Fibroblast of skin of right biceps (primary cell): Measurements from ENCODE around the gene PACS2.

Source experiments
- DNase-seq: peaks from one replicate; pipeline ENCODE4 v3.0.0-alpha.2; 2013

The PACS2 gene

DNA sequence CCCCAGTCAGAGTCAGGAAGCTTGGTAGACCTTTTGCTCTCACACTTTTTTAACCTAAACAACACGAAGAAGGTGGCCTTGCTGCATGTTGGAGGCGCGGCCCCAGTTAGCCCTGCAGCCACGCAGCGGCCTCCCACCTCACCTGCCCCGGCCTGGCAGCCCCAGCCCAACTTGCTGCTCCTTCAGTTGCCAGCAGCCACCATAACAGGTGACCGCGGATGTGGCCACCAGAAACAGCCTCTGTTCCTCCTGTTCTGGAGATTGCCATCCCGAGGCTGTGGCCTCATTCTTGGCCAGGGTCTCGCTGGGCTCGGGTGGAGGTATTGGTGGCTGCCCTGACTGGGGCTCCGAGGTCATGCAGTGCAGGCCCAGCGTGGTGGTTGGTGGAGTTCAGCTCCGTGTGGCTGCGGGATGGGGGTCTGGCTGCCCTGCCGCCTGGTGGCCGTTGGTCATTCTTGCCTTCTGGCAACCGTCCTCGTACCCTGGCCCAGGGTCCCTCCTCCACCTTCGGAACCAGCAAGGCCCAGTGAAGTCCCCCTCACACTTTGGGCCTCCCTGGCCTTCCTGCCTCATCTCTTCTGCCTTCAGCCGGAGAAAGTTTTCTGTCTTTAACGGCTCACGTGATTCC lies 63.1 kb downstream of the PACS2 start:
- DNase-seq = no peak

DNA sequence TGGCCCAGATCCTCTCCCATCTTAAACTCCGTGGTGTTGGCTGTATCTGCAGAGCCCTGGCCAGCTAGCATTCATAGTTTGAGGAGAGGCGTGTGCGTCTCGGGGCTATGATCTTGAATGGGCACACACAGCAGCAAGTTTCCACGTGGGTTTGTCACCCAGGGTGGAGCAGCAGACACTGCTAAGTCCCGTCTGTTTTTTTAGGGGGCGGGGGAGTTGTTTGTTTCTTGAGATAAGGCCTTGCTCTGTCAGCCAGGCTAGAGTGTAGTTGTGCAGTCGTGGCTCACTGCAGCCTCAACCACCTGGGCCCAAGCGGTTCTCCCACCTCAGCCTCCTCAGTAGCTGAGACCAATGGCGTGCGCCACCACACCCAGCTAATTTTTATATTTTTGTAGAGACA lies 63.7 kb downstream of the PACS2 start:
- no peak for DNase-seq

GRCh38 chr14:105378873-105379685 lies 64.5 kb downstream of the PACS2 start:
- no peak for DNase-seq

GRCh38 chr14:105379946-105380345 lies 65.4 kb downstream of the PACS2 start:
- DNase-seq = no peak

GRCh38 chr14:105380756-105381155 lies 66.2 kb downstream of the PACS2 start:
- no peak for DNase-seq

GRCh38 chr14:105381446-105382342 lies 67.1 kb downstream of the PACS2 start:
- DNase-seq = no peak

- no peak for DNase-seq
Measured at GRCh38 chr14:105382343-105383082, 68.0 kb downstream of the PACS2 start.

GRCh38 chr14:105383083-105383730 lies 68.7 kb downstream of the PACS2 start:
- DNase-seq = no peak

DNA sequence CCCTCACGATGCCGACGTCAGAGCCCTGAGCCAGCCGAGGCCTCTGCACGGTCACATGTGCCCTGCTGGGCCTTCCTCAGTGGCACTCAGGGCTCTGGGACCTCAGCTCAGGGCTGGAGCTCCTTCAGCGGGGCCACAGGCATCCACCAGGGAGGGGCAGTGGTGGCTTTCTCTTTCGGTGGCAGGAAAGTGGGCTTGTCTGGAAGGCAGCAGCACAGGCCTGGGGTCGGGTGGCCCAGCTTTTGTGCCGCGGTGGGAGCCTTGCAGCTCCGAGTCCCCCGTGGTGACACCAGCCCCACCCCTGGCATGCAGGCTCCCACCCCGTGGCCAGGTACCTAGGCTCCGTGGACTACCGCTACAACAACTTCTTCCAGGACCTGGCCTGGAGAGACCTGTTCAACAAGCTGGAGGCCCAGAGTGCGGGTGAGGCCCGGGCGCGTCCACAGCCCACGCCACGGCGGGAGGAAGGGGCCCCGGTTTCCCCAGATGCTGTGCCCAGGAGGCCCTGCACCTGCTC lies 69.6 kb downstream of the PACS2 start:
- DNase-seq = no peak

- DNase-seq = no peak
Measured at GRCh38 chr14:105384605-105385321, 70.2 kb downstream of the PACS2 start.

GRCh38 chr14:105385322-105385637 lies 70.7 kb downstream of the PACS2 start:
- no peak for DNase-seq

GRCh38 chr14:105385698-105386365 lies 71.3 kb downstream of the PACS2 start:
- no peak for DNase-seq

DNA sequence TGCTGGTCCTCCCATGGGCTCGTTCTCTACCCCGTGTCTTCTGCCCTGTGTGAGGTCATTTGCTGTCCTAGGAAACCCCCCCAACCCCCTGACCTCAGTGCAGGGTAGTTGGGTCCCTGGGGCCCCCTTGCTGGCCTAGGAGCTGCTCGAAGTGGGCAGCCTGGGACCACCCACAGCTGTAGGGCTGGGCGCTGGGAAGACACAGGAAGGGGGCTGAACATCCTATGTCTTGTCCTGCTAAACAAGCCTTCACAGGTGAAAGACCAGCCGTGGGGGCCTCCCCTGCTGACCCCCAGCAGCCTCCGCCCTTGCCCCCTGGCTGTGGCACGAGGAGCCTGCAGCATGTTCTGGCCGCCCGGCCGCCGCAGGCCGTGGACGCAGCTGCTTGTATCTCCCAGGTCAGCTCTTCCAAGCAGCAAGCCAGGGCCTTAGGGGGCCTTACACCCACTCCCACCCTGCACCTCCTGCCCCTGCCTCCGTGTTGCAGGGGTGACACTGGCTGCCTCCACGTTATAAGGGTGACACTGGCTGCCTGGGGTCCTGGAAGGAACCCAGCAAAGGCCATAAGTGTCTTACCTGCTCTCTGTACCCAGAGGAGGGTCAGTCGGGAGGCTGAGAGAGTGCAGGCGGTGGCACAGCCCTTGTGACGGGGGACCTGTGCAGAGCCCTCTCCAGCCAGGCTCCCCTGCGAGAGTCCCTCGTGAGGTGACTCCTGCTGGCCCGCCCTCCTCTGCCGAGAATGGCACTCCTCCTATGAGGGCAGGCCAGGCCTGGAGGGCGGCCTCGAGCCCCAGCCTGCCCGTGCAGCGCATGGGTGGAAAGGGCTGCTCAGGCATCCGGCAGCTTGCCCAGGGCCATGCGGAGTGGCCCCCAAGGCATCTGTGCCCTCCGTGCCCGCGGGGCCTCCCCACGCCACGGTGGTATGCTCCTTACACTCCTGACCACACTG lies 72.3 kb downstream of the PACS2 start:
- DNase-seq = no peak

GRCh38 chr14:105387530-105387922 lies 73.0 kb downstream of the PACS2 start:
- no peak for DNase-seq

DNA sequence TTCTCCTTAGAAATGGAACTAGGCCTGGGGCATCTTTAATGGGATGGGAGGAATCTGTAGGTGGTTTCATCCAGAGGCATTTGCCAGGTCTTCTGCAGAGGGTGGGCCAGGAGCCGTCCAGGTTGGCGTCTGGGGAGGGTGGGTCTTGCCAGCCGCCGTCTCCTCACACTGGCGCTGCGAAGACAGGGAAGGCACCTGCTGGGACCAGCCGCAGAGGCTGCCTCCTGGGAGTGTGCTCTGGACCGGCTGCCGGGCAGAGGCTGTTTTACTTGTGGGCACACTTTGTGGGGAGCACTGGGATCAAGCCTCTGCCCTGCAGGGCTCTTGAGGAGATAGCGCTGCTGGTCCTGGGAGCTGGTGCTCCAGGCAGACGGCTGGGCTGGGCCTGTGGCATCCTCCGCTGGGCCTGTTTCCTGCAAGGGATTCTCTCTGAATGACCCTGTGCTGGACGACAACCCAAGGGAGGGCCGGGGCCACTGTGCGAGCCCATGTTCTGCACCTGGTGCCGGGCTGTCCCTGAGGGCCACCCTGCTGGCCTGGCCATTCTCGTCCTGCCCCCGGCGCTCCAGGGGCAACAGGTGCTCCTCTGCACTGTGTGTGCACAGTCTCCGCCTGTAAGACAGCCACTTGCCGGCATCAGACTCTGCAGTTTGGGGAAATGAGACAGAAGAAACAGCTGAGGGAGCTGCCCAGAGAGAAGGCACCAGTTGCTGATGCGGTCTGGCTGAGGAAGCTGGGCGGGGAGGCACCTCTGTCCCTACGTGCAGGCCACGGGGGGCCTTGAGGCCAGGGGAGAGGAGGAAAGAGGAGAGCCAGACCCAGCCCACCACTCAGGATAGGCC lies 73.8 kb downstream of the PACS2 start:
- no peak for DNase-seq

DNA sequence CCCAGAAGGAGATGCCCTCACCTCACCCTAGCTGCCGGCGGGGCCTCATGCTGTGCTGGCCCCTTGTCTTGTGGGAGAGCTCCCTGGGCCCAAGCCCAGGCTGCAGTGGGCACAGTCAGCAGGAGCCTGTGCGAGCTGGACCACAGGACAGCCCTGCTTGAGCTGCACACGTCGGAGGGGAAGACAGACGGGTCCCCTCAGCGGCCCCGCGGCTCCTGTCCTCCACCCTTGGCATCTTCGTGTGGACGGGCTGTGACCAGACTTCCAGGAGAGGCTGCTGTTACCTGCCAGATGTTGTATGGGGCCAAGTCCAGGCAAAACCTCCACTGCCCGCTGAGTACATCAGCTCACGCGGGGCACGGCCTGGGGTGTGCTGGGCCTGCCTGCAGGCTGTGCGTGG lies 74.4 kb downstream of the PACS2 start:
- DNase-seq = no peak

GRCh38 chr14:105389534-105389933 lies 75.0 kb downstream of the PACS2 start:
- no peak for DNase-seq

DNA sequence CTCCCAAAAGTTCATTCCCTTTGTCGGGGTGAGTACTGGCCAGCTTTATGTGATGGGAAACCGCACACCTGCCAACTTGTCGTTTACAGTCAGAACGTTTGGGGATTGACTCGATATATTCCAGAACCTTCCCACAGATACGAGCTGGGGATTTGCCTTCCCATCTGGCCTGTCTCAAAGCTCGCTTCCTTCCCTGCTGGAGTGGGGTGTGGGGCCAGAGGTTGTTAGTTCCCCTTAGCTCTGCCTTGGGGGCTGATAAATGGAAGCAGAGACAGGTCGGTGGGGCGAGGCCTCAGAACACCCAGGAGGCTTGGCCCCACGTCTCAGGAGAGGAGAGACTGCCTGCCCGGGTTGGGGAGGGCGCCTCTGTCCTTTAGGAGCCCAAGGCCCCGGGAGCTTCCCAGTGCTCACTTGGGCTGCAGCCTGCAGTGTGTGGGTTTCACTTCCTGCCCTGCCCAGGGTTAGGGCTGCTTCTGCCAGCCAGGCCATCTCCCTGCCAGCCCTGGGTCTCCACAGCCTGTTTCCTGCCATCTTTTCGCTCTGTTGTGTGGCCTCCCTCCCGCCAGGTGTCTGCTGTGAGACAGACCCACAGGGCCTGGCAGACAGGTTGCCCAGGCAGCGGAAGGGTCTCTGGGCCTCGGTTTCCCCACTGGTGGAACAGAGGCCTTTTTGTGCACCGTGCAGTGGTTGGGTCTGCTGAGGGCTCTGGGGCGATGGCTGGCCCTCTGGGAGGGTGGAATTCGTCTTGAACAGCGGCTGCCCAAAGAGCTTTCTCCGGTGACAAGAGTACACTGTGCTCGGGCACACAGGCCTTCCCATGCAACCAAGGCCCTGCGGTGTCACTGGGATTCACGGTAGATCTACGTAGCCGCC lies 75.7 kb downstream of the PACS2 start:
- DNase-seq = no peak
